HepG2 (cell line): ENCODE measurements around the gene SLC25A22. TPM values are rescaled to one million over a fixed set of nuclear protein-coding genes. Genes with fewer than 3 reads are reported as not detected.

Experiments used
- BHLHE40 ChIP-seq: IDR thresholded peaks from 2 replicates; pipeline ENCODE4 v1.6.1; 2011; ENCODE audit warnings: low read length, improper control_type of control experiment
- CEBPG ChIP-seq: IDR thresholded peaks from 2 replicates; pipeline ENCODE4 v1.6.1; 2016
- KLF11 ChIP-seq: IDR thresholded peaks from 2 replicates; pipeline ENCODE4 v1.6.1; 2016; ENCODE audit warnings: missing compliant biosample characterization
- KMT2B ChIP-seq: IDR thresholded peaks from 2 replicates; pipeline ENCODE4 v1.6.1; 2016; ENCODE audit warnings: missing genetic modification reagents, missing compliant biosample characterization
- MXD1 ChIP-seq: sonication (generic); formaldehyde crosslinking; IDR thresholded peaks from 2 replicates; pipeline ENCODE4 v1.4.0; 2020; ENCODE audit warnings: mild to moderate bottlenecking, missing genetic modification reagents
- PRDM4 ChIP-seq: sonication (generic); formaldehyde crosslinking; IDR thresholded peaks from 2 replicates; pipeline ENCODE4 v1.9.0; 2021; ENCODE audit warnings: missing genetic modification reagents, borderline replicate concordance
- TBX2 ChIP-seq: sonication (generic); formaldehyde crosslinking; IDR thresholded peaks from 2 replicates; pipeline ENCODE4 v1.5.0; 2020; ENCODE audit warnings: missing genetic modification reagents, mild to moderate bottlenecking, borderline replicate concordance
- ZBTB43 ChIP-seq: sonication (generic); formaldehyde crosslinking; conservative IDR thresholded peaks from 2 replicates; pipeline ENCODE4 v1.4.0; 2020; ENCODE audit warnings: missing genetic modification reagents
- ZNF138 ChIP-seq: sonication (generic); formaldehyde crosslinking; IDR thresholded peaks from 2 replicates; pipeline ENCODE4 v1.5.0; 2020; ENCODE audit warnings: mild to moderate bottlenecking, low read depth, missing genetic modification reagents
- ZNF510 ChIP-seq: sonication (generic); formaldehyde crosslinking; IDR thresholded peaks from 2 replicates; pipeline ENCODE4 v1.4.0; 2020; ENCODE audit warnings: low read depth, mild to moderate bottlenecking, missing genetic modification reagents
- ZNF597 ChIP-seq: sonication (generic); formaldehyde crosslinking; IDR thresholded peaks from 2 replicates; pipeline ENCODE4 v1.5.0; 2020; ENCODE audit warnings: missing genetic modification reagents
- ZNF792 ChIP-seq: IDR thresholded peaks from 2 replicates; pipeline ENCODE4 v1.6.1; 2016
- polyA plus RNA-seq, 8 experiments: library from polyadenylated mRNA; depleted of rRNA in 3 of 8; stranded (reverse) in 7 of 8; unstranded in 1 of 8; fragments of >200 nt; fragmentation: Illumina TruSeq in 4 of 8; extraction: Trizol in 4 of 8; gene quantifications; 2 replicates each; pipeline versions ENCODE4 v1.2.1 to v1.2.3, GENCODE V29; 2011 to 2016; ENCODE audit warnings: low read depth in 4 of 8, missing spikeins in 1 of 8, mixed read lengths in 1 of 8; ENCODE audit not compliant: insufficient read depth in 1 of 8
- total RNA-seq, 5 experiments: library from RNA; depleted of rRNA; stranded (reverse); fragments of >200 nt; fragmentation: Illumina TruSeq; extraction: Trizol; gene quantifications; 2 replicates each; pipeline ENCODE4 v1.2.3, GENCODE V29; 2016; ENCODE audit warnings: low read depth in 1 of 5

The SLC25A22 gene
- total and polyA plus RNA-seq, 2 of the 13 experiments (the other 11 are each of a cell fraction or from before 2014, with no cell fraction given), result 12.4 to 19.2 TPM

GRCh38 chr11:777288-778255 lies 20.5 kb downstream of the SLC25A22 start, which contains the start of gene GATD1 (continued):
- no peak for TF ChIP-seq ZNF597 (CRISPR knock-in tag)
- no peak for TF ChIP-seq KMT2B (CRISPR knock-in tag)
- no peak for TF ChIP-seq PRDM4 (CRISPR knock-in tag)
- TF ChIP-seq BHLHE40, result peak; percentile 93
- peak; percentile 80 for TF ChIP-seq ZNF138 (CRISPR knock-in tag)
- TF ChIP-seq ZNF792 (CRISPR knock-in tag), result no peak
- peak; percentile 41; the same call in 1 of the 2 replicates for TF ChIP-seq ZNF510 (CRISPR knock-in tag)
- TF ChIP-seq ZBTB43 (CRISPR knock-in tag), result 0 out of 2 replicates have a peak, but pooled peaks have one; percentile 15
- peak; percentile 36; the same call in 1 of the 2 replicates for TF ChIP-seq CEBPG (CRISPR knock-in tag)
- no peak for TF ChIP-seq KLF11
- TF ChIP-seq MXD1, result peak; percentile 34; the same call in 1 of the 2 replicates
- TF ChIP-seq TBX2, result peak; percentile 61
